ENCODE measurements around the gene HOPX.
"Not testable (repeated sequence)": the region's sequence is repeated elsewhere in the genome, so short reads cannot be mapped to it uniquely, and the experiment has no call there.

HOPX gene

DNA sequence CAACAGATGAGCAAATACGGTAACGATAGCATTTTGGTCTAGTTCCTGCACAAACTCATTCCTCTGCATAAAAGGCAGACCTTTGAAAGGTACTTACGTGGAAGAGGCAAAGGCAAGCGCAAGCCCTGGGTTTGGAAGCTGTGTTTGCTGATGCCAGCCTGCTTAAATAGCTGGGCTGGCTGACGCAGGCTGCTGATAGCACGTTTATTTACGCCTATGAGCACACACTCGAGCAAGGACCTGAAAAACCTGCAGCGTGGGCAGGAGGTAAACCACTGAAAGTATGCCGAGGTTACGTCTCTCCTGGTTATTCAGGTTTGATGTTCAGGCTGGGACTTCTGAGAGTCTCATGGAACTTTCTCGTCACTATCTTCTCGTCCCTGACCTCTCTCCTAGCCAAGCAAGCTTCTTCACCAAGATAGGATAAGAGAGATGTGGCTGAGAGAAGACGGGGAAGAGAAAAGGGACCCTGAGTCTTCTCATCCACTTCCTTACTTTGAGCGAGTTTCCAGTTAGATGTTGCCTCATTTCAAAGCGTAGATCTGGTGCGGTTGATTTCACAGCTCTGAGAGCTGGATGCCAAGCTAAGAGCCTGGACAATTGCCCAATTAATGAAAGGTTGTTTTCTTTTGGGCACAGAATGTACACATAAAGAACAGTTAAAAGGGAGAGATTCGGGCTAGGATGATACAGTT lies at the start of gene HOPX:
TSS of gene HOPX (minus strand) at position 139 of the 695 bp plus-strand sequence. CDS start 23,480 bp downstream, outside the sequence.
- DNase-seq = no peak
- in situ Hi-C loops (cut with MboI; ENCODE audit: low pct_unique_long_range_greater_than_20kb, low sequenced_read_pairs) = no loop called here

DNA sequence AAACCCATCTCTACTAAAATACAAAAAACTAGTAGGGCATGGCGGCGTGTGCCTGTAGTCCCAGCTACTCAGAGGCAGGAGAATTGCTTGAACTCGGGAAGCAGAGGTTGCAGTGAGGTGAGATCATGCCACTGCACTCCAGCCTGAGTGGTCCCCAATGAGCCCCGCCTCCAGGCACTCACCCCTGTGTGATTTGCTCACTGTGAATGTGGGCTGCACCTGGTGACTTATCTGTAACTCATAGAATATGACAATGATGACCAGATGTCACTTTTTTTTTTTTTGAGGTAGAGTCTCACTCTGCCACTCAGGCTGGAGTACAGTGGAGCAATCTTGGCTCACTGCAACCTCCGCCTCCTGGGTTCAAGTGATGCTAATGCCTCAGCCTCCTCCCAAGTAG lies 49.0 kb upstream of the HOPX start:
- DNase-seq = no peak
- in situ Hi-C loops (cut with MboI; ENCODE audit: low pct_unique_long_range_greater_than_20kb, low sequenced_read_pairs) = no loop called here

- in situ Hi-C loops (cut with MboI; ENCODE audit: low pct_unique_long_range_greater_than_20kb, low sequenced_read_pairs) = no loop called here
These were observed 47.4 kb upstream of the HOPX start for GRCh38 chr4:56728512-56728911.

DNA sequence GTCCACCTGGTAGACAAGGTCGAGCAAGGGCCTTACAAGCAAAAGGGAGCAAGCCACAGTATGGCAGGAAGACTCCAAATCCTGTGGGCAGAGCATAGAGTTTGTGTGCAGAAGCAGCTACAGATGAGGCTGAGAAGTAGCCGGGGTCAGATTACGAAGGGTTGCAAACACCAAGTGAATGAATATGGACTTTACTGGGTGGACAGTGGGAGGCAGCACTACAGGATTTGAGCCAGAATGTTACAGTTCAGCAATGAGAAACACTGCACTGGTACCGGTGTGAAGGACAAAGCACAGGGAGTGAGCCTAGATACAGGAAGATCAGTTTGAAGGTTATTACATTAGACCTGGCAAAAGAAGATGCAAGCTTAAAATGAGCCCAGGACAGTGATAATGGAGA lies 46.1 kb upstream of the HOPX start:
- no peak for DNase-seq

More at GRCh38 chr4:56728512-56728911, 47.4 kb upstream of the HOPX start:
- DNase-seq = peak; percentile 51

DNA sequence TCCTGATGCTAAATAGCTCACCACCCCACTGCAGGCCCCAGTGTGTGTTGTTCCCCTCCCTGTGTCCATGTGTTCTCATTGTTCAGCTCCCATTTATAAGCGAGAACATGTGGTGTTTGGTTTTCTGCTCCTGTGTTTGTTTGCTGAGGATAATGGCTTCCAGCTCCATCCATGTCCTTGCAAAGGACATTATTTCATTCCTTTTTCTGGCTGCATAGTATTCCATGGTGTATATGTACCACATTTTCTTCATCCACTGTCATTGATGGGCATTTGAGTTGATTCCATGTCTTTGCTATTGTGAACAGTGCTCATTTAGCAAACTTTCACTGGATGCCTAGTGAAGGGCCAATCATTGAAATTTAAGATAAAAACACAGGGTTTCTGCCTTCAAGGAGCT lies 45.5 kb upstream of the HOPX start:
- in situ Hi-C loops (cut with MboI; ENCODE audit: low pct_unique_long_range_greater_than_20kb, low sequenced_read_pairs); DNase-seq: not testable (repeated sequence)

More for the DNA sequence above, 46.1 kb upstream of the HOPX start:
- in situ Hi-C loops (cut with MboI; ENCODE audit: low pct_unique_long_range_greater_than_20kb, low sequenced_read_pairs) = no loop called here

- no peak for DNase-seq
- in situ Hi-C loops (cut with MboI; ENCODE audit: low pct_unique_long_range_greater_than_20kb, low sequenced_read_pairs) = no loop called here
These were observed 42.6 kb upstream of the HOPX start for GRCh38 chr4:56723659-56724230.

- peak; percentile 31 for DNase-seq
- in situ Hi-C loops (cut with MboI; ENCODE audit: low pct_unique_long_range_greater_than_20kb, low sequenced_read_pairs) = no loop called here
These were observed 42.1 kb upstream of the HOPX start for GRCh38 chr4:56723201-56723605.

DNA sequence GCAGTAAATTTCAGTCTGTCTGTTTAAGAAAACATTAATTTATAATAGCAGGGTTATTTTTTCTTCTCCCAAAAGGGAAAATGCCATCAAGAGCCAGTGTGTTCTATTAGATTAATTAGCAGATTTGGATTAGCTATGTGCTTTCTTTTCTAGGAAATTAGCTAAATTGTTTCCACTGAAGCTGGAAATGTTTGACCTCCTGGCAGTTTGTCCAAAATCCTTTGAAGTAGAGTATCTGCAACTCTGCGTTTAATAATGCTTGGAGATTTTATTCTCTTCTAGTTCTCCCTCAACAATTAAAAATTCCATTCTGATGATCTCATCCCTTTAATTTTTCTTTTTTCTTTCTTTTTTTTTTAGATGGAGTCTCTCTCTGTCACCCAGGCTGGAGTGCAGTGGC lies 27.1 kb upstream of the HOPX start:
- in situ Hi-C loops (cut with MboI; ENCODE audit: low pct_unique_long_range_greater_than_20kb, low sequenced_read_pairs) = no loop called here
- DNase-seq = no peak

- DNase-seq = no peak
- in situ Hi-C loops (cut with MboI; ENCODE audit: low pct_unique_long_range_greater_than_20kb, low sequenced_read_pairs) = no loop called here
These were observed 24.9 kb upstream of the HOPX start for GRCh38 chr4:56705966-56706365.

- DNase-seq = no peak
- in situ Hi-C loops (cut with MboI; ENCODE audit: low pct_unique_long_range_greater_than_20kb, low sequenced_read_pairs) = no loop called here
These were observed 24.2 kb upstream of the HOPX start for GRCh38 chr4:56705334-56705733.

DNA sequence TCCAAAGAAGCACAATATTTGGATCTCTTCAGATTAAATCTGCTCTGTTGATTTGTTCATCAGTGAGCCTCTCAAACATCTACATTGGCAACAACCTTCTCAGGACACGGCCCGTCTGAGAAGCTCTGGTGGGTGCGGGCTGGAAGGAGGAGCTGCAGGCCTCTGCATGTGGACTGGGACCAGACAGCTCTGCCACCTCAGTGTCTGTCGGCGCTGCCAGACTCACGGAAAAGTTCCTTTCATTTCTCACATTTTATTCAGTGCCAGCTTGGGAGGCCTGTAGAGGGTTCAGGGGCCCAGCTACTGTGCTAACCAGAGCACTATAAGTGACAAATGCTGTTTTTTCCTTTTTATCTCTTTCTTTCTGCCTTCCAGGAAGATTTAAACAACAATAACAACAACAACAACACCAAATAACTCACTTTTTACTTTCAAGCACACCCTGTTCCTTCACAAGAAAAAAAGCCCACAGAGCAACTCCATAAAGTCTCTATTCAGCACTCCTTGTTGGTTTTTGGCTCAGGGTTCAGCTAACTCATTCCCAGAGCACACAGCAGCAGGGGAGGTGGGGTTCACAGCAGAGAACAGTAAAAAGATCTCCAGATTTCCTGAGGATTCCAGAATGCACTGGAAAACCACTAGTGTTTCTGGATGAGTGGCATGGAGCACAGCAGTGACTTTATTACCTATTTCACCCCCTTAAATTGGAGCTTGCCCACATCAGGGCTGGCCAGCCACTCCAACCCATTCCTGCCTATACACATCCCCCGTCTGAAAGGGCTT lies 23.2 kb upstream of the HOPX start:
- no peak for DNase-seq
- in situ Hi-C loops (cut with MboI; ENCODE audit: low pct_unique_long_range_greater_than_20kb, low sequenced_read_pairs) = no loop called here

DNA sequence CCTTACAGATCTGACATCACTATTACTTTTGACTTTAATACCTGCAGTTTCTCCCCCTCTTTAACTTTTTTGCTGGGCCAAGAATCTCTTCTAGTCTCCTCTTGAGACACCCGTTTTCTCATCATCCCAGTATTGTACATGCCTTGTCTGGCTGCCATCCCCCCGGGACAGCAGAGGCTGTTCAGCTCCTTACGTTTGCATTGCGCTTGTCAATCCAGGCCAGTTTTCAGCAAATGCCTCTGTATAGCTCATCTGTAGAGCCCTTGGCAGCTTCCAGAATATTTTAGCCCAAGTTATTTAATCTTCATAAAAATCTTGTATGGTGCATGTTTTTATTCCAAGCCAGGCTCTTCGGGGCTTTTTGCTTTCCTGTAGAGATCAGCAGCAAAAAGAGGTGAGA lies 22.3 kb upstream of the HOPX start:
- in situ Hi-C loops (cut with MboI; ENCODE audit: low pct_unique_long_range_greater_than_20kb, low sequenced_read_pairs) = no loop called here

DNA sequence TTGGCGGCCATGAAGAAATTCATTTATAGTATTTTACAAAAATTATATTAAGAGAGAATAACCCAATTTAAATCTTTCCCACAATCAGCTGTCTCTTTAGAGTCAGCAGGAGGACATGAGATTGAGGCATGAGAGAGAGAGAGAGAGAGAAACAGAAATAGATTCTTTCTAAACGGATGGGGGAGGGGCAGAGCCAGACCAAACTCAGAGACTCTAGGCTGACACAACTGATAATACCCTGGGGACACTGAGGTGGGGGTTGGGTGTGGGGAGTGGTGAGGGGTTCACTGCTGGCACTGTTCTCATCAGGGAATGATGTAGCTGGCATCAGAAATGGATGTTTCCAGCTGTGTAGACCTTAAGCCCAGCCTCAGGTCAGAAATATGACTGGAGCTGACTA lies 20.5 kb upstream of the HOPX start:
- in situ Hi-C loops (cut with MboI; ENCODE audit: low pct_unique_long_range_greater_than_20kb, low sequenced_read_pairs) = no loop called here
- no peak for DNase-seq

More for the DNA sequence above, 22.3 kb upstream of the HOPX start:
- no peak for DNase-seq

DNA sequence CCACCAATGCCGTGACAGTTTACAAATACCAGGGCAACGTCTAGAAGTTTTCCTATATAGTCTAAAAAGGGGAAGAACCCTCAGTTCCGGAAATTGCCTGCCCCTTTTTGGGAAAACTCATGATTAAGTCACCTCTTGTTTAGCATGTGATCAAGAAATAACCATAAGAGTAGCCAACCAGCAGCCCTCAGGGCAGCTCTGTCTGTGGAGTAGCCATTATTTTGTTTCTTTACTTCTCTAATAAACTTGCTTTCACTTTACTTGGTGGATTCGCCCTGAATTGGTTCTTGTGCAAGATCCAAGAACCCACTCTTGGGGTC lies 20.0 kb upstream of the HOPX start:
- DNase-seq = peak; percentile 33
- in situ Hi-C loops (cut with MboI; ENCODE audit: low pct_unique_long_range_greater_than_20kb, low sequenced_read_pairs) = no loop called here

DNA sequence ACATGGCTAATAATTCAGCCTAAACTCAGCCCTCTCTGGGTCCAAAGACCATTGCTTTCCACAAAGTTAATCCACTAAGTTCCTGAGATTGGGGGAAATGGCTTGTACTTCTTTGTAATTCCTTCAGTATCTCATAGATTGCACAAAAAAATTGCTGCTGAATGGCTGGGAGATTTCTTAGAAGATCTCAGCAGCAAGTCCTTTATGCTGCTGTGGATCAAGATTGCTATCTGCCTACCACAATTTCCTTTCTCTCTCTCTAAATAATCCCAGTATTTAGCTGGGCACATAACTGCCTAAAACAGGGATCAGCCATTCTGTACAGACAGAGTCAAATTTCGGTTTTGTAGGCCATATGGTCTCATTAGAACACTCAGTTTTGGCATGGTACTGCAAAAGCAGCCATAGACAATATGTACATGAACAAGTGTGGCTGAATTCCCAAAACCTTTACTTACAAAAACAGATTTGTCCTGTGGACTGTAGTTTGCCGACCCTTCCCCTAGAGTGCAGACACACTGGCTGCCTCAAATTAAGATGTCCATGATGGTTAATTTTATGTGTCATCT lies 18.5 kb upstream of the HOPX start:
- in situ Hi-C loops (cut with MboI; ENCODE audit: low pct_unique_long_range_greater_than_20kb, low sequenced_read_pairs) = no loop called here
- DNase-seq = no peak

- in situ Hi-C loops (cut with MboI; ENCODE audit: low pct_unique_long_range_greater_than_20kb, low sequenced_read_pairs) = no loop called here
- no peak for DNase-seq
These were observed 17.2 kb upstream of the HOPX start for GRCh38 chr4:56698329-56698728.

GRCh38 chr4:56696056-56696455 lies 15.0 kb upstream of the HOPX start:
- DNase-seq = no peak
- in situ Hi-C loops (cut with MboI; ENCODE audit: low pct_unique_long_range_greater_than_20kb, low sequenced_read_pairs) = no loop called here

DNA sequence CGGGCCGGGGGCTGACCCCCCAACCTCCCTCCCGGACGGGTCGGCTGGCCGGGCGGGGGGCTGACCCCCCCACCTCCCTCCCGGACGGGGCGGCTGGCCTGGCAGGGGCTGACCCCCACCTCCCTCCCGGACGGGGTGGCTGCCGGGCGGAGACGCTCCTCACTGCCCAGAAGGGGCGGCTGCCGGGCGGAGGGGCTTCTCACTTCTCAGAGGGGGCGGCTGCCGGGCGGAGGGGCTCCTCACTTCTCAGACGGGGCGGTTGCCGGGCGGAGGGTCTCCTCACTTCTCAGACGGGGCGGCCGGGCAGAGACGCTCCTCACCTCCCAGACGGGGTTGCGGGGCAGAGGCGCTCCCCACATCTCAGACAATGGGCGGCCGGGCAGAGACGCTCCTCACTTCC lies 12.4 kb upstream of the HOPX start:
- DNase-seq; in situ Hi-C loops (cut with MboI; ENCODE audit: low pct_unique_long_range_greater_than_20kb, low sequenced_read_pairs): not testable (repeated sequence)

DNA sequence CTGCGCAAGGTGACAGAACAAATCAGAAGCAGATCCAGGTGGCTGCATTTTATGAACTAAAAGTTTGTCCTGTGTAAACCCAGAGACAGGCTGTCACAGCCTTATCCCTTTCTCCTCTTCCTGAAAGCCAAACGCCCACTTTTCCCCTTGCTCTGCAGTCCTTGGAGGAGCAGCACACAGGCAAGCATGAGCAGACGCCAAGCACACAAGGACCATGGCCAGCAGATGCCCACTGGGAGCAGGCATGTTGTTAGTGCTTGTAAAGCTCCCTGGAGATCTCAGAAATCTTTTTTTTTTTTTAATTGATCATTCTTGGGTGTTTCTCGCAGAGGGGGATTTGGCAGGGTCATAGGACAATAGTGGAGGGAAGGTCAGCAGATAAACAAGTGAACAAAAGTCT lies 11.5 kb upstream of the HOPX start:
- in situ Hi-C loops (cut with MboI; ENCODE audit: low pct_unique_long_range_greater_than_20kb, low sequenced_read_pairs) = no loop called here
- no peak for DNase-seq

DNA sequence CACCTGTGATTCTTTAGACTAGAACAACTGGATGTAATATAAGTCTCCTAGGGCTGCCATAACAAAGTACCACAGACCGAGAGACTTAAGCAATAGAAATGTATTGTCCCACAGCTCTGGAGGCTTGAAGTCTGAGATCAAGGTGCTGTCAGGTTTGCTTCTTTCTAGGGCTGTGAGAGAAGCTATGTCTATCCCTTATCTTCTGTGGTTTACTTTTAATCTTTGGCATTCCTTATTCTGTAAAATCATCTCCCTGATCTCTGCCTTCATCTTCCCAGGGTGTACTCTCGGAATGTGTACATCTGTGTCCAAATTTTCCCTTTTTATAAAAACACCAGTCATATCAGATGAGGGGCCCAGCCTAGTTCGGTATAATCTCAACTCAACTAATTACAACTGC lies 10.3 kb upstream of the HOPX start:
- in situ Hi-C loops (cut with MboI; ENCODE audit: low pct_unique_long_range_greater_than_20kb, low sequenced_read_pairs) = no loop called here

More for the DNA sequence above, 10.3 kb upstream of the HOPX start:
- DNase-seq = no peak
